BJ (cell line): ENCODE measurements around the gene RRP12. TPM values are rescaled to one million over a fixed set of nuclear protein-coding genes. Genes with fewer than 3 reads are reported as not detected.

Experiments
- CTCF ChIA-PET: fragments of 350-600 bp; formaldehyde crosslinking; extraction: SDS; loops from one replicate; lab custom pipeline; 2021; ENCODE audit warnings: antibody characterized with exemption, inconsistent platforms; lab: Yijun Ruan, JAX
- POLR2A ChIA-PET: fragments of 300-600 bp; sonication (Branson Sonifier 250); formaldehyde crosslinking; extraction: SDS; loops from one replicate; lab custom pipeline; 2021; ENCODE audit warnings: antibody characterized with exemption; lab: Charles Lee
- DNase-seq: peaks from one replicate; pipeline ENCODE4 v3.0.0-alpha.2; 2011; ENCODE audit warnings: low read depth
- H3K27me3 ChIP-seq: 2 replicates; pipeline ENCODE4 v1.6.0; 2011; ENCODE audit warnings: low read length; ENCODE audit not compliant: control insufficient read depth, insufficient read depth
- H3K36me3 ChIP-seq: 2 replicates; pipeline ENCODE4 v1.5.1; 2011; ENCODE audit warnings: low read length; ENCODE audit not compliant: control insufficient read depth, insufficient read depth
- H3K4me3 ChIP-seq: 2 replicates; pipeline ENCODE4 v1.5.1; 2011; ENCODE audit warnings: low read depth, mild to moderate bottlenecking, control low read depth, low read length
- polyA plus RNA-seq: library from polyadenylated mRNA; depleted of rRNA; stranded (reverse); fragments of >200 nt; gene quantifications from 2 replicates; pipeline ENCODE4 v1.2.3, GENCODE V29; 2011
- TF ChIP-seq, protein P1 (sequence below): IDR thresholded peaks from 2 replicates; pipeline ENCODE4 v1.5.1; 2011; ENCODE audit warnings: low read depth, mild to moderate bottlenecking, control low read depth, inconsistent platforms, low read length, moderate library complexity; ENCODE audit not compliant: insufficient read depth

The RRP12 gene
- polyA plus RNA-seq, 1 experiment: 16.3 TPM

GRCh38 chr10:97445357-97445721 is 44.2 kb upstream of the RRP12 start:
- ChIA-PET POLR2A (no interaction called here), CTCF (interaction anchor here (1.6 kb wide), 1 partner anchor 11 kb away, joined by 4 read pairs; no protein-coding TSS in a partner anchor)
- no peaks in the 10 kb centered on the region; the same call in 1 of the 2 replicates for H3K36me3 ChIP-seq
- no peaks in the 10 kb centered on the region for H3K27me3 ChIP-seq
- DNase-seq: no peak
- H3K4me3 ChIP-seq: peak overlapping the region; percentile 77
- TF ChIP-seq, protein P1, sequence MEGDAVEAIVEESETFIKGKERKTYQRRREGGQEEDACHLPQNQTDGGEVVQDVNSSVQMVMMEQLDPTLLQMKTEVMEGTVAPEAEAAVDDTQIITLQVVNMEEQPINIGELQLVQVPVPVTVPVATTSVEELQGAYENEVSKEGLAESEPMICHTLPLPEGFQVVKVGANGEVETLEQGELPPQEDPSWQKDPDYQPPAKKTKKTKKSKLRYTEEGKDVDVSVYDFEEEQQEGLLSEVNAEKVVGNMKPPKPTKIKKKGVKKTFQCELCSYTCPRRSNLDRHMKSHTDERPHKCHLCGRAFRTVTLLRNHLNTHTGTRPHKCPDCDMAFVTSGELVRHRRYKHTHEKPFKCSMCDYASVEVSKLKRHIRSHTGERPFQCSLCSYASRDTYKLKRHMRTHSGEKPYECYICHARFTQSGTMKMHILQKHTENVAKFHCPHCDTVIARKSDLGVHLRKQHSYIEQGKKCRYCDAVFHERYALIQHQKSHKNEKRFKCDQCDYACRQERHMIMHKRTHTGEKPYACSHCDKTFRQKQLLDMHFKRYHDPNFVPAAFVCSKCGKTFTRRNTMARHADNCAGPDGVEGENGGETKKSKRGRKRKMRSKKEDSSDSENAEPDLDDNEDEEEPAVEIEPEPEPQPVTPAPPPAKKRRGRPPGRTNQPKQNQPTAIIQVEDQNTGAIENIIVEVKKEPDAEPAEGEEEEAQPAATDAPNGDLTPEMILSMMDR: no peak

GRCh38 chr10:97444212-97444611 is 43.1 kb upstream of the RRP12 start:
- CTCF ChIA-PET: interaction anchor here (0.6 to 2.9 kb wide), 3 partner anchors 10 to 128 kb away, joined by 3 to 12 read pairs (median 4); no protein-coding TSS in a partner anchor
- DNase-seq: no peak

GRCh38 chr10:97442277-97442676 is 41.1 kb upstream of the RRP12 start:
- ChIA-PET CTCF (interaction anchor here (2.9 kb wide), 1 partner anchor 35 kb away, joined by 12 read pairs; no protein-coding TSS in a partner anchor), POLR2A (no interaction called here)
- TF ChIP-seq, protein P1: no peak
- Histone ChIP-seq H3K4me3 (no peak overlapping the region), H3K36me3 (peaks cover 4% of the 10 kb centered on the region; the same call in 1 of the 2 replicates), H3K27me3 (no peaks in the 10 kb centered on the region)
- no peak for DNase-seq

More at GRCh38 chr10:97444212-97444611, 43.1 kb upstream of the RRP12 start:
- no peak overlapping the region for H3K4me3 ChIP-seq
- H3K36me3 ChIP-seq: peaks cover 1% of the 10 kb centered on the region; the same call in 1 of the 2 replicates
- TF ChIP-seq, protein P1: no peak
- no peaks in the 10 kb centered on the region for H3K27me3 ChIP-seq
- POLR2A ChIA-PET: no interaction called here

DNA sequence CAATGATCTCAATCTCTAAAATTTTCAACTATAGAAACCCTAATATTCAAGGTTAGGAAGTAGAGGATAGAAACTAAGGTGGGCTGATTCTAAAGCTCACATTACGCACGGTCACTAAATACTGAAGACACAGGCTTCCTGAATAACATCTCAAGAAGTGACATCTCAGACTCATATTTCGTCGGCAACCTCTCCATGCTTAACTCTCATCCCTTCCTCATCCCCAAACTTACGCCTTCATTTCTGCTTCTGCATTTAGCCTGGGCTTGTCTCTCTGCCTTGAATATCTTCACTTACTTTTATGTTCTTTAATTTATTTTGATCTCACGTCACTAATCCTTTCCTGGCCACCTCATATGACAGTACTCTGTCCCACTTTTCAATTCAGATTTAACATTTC is 34.1 kb upstream of the RRP12 start:
- TF ChIP-seq, protein P1: no peak
- no peak overlapping the region for H3K4me3 ChIP-seq
- ChIA-PET CTCF (interaction anchor here (0.7 to 1.6 kb wide), 2 partner anchors 10 to 99 kb away, joined by 4 to 5 read pairs; no protein-coding TSS in a partner anchor), POLR2A (no interaction called here)
- no peak for DNase-seq
- H3K27me3 ChIP-seq: no peaks in the 10 kb centered on the region
- peaks cover 19% of the 10 kb centered on the region for H3K36me3 ChIP-seq

GRCh38 chr10:97434557-97434956 is 33.4 kb upstream of the RRP12 start:
- TF ChIP-seq, protein P1: no peak
- no peak for DNase-seq
- CTCF ChIA-PET: interaction anchor here (1.4 to 1.6 kb wide), 3 partner anchors 10 to 137 kb away, joined by 3 to 4 read pairs (median 4); no protein-coding TSS in a partner anchor
- POLR2A ChIA-PET: no interaction called here
- Histone ChIP-seq H3K36me3 (peaks cover 18% of the 10 kb centered on the region), H3K27me3 (no peaks in the 10 kb centered on the region), H3K4me3 (no peak overlapping the region)
